ENCODE data around the gene GCHFR.

The GCHFR gene

DNA sequence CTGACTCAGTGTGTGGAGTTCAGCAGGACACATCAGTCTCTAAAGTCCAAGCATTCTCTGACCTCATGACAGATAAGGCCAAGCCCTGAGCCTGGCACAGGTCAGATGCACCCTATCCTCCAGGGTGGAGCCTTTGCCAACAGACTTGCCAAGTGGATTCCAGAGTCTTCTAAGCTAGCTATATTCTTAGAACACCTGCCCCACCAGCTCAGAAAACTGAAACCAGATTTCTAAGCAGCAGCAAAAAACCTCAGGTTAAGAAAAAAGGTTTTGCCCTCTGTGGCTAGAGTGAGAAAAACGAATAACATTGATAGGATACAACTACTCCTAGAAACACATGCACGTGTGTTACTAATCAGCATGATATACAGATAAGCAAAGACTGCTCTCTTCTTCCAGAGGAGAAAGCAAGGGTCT, 20.4 kb upstream of the GCHFR start:
- no peak for DNase-seq (ENCODE audit: extremely low spot score)
- ChIA-PET POLR2A (no interaction called here), CTCF (no interaction called here)
- no peak for TF ChIP-seq ELF4 (IDR thresholded peaks at IDR 0.05)
- no peak for TF ChIP-seq LEF1 (IDR thresholded peaks at IDR 0.05; ENCODE audit: borderline replicate concordance)
- TF ChIP-seq TARDBP (IDR thresholded peaks at IDR 0.05) = no peak
- no peak for TF ChIP-seq FOXA1 (IDR thresholded peaks at IDR 0.05)
- no peak for TF ChIP-seq HDGF (IDR thresholded peaks at IDR 0.05; ENCODE audit: borderline replicate concordance)
- TF ChIP-seq, protein P1, sequence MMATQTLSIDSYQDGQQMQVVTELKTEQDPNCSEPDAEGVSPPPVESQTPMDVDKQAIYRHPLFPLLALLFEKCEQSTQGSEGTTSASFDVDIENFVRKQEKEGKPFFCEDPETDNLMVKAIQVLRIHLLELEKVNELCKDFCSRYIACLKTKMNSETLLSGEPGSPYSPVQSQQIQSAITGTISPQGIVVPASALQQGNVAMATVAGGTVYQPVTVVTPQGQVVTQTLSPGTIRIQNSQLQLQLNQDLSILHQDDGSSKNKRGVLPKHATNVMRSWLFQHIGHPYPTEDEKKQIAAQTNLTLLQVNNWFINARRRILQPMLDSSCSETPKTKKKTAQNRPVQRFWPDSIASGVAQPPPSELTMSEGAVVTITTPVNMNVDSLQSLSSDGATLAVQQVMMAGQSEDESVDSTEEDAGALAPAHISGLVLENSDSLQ (IDR thresholded peaks at IDR 0.05) = no peak
- no peak for TF ChIP-seq BHLHE40 (IDR thresholded peaks at IDR 0.05; ENCODE audit: borderline replicate concordance)
- no peak for TF ChIP-seq SUZ12 (IDR thresholded peaks at IDR 0.05)
- no peak for TF ChIP-seq CTBP1 (IDR thresholded peaks at IDR 0.05; ENCODE audit: borderline replicate concordance)
- TF ChIP-seq FOXM1 (IDR thresholded peaks at IDR 0.05; ENCODE audit: borderline replicate concordance) = no peak
- no peak for TF ChIP-seq NFRKB (IDR thresholded peaks at IDR 0.05)
- TF ChIP-seq ARNT (IDR thresholded peaks at IDR 0.05) = no peak
- TF ChIP-seq L3MBTL2 (conservative IDR thresholded peaks at IDR 0.05) = no peak

DNA sequence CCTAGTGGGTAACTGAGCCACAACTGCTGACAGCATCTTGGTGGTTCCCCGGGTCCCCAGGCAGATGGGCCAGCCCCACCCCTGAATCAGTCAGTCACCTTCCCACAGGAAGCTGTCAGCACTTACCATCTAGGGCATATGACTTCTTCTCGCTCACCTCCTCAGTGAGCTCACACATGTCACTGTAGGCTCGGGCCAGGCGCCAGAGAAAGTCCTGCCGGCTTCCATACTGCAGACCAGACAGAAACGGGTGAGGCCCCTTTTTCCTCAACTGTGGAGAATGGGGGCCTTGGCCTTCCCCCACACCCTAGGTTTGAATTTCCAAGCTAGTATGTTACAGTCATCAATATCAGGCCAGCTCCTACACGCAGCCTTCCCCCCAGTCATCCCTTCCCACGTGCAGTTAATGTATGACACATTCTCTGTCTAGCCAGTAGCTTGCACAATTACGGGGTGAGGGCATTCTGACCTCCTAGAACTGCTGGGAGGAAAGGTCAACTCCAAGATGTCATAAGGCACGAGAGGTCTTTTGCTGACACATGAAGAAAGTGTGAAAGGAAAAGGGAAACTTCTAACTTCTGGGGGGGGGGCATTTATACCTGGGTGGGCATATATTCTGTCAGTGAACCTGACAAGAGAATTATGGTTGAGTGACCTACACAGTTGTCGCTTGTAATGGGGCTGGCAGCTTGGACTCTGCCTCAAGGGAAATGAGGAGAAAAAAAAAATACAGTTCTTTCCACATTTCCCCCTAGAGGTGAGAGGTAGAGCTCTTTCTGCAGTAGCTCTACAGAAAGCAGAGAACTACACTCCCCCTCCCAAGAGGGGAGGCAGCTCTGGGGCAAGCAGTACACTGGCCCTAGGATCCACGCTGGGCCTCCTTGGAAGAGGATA, 19.7 kb upstream of the GCHFR start:
- DNase-seq (ENCODE audit: extremely low spot score) = no peak
- ChIA-PET CTCF (interaction anchor here (1.2 kb wide), 1 partner anchor 38 kb away, joined by 4 read pairs; no protein-coding TSS in a partner anchor), POLR2A (interaction anchor here (0.6 to 0.9 kb wide), 2 partner anchors 32 to 63 kb away, joined by 3 to 4 read pairs; partner anchors contain the start of gene DNAJC17)
- TF ChIP-seq FOXA1 (IDR thresholded peaks at IDR 0.05) (no peak), LEF1 (IDR thresholded peaks at IDR 0.05; ENCODE audit: borderline replicate concordance) (no peak), CTBP1 (IDR thresholded peaks at IDR 0.05; ENCODE audit: borderline replicate concordance) (no peak), SP1 (IDR thresholded peaks at IDR 0.05) (no peak), SUZ12 (IDR thresholded peaks at IDR 0.05) (no peak)

DNA sequence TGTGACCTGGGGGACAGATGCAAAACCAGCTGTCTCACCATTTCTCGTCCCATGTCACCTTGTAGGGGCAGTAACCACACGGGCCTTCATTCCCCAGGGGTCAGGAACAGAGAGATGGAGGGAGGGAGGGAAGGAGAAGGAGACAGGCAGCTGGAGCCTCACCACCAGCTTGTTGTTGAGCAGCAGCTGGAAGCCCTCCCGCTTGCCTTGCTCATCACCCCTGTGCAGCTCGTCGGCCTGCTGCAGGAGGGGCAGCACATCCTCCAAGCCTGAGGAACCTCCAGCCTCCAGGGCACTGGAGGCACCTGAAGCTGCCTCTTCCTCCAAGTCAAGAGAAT, 19.1 kb upstream of the GCHFR start:
- DNase-seq (ENCODE audit: extremely low spot score) = no peak
- ChIA-PET CTCF (interaction anchor here (0.6 to 1.2 kb wide), 2 partner anchors 22 to 38 kb away, joined by 3 to 4 read pairs; no protein-coding TSS in a partner anchor), POLR2A (interaction anchor here (0.6 to 0.9 kb wide), 2 partner anchors 33 to 63 kb away, joined by 3 to 4 read pairs; partner anchors contain the start of gene DNAJC17)
- TF ChIP-seq SUZ12 (IDR thresholded peaks at IDR 0.05) = no peak
- TF ChIP-seq BHLHE40 (IDR thresholded peaks at IDR 0.05; ENCODE audit: borderline replicate concordance) = no peak
- no peak for TF ChIP-seq CTBP1 (IDR thresholded peaks at IDR 0.05; ENCODE audit: borderline replicate concordance)

DNA sequence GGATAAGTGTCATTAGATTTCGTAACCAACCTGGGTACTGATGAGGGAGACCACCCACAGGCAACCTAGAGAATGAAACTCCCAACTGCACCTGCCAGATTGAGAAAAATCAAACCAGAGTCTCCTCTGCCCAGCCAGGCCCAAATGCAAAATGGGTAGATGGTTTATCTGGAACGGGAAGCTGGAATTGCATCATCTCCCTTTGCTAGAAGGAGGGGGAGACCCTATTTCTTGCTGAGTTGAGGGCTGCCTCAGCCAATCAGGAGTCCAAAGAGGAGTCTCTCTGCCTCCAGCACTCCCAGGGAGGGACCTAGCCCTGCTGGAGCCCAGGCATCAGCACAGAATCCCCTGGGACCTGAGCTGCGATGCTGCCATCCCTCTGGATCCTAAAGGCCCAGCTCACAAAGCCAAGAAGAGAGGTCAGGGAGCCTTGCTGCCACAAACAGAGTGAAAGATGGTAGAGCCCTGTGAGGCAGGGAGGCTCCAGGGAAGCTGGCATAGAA, 16.9 kb upstream of the GCHFR start:
- CTCF ChIA-PET = interaction anchor here (0.6 to 1.7 kb wide), 6 partner anchors 17 to 147 kb away, joined by 3 to 10 read pairs (median 3); partner anchors contain the start of genes GCHFR and VPS18
- TF ChIP-seq SP1 (IDR thresholded peaks at IDR 0.05) = no peak
- no peak for TF ChIP-seq FOXM1 (IDR thresholded peaks at IDR 0.05; ENCODE audit: borderline replicate concordance)
- no peak for TF ChIP-seq NFRKB (IDR thresholded peaks at IDR 0.05)
- no peak for TF ChIP-seq HDGF (IDR thresholded peaks at IDR 0.05; ENCODE audit: borderline replicate concordance)
- no peak for TF ChIP-seq ARNT (IDR thresholded peaks at IDR 0.05)
- no peak for TF ChIP-seq LEF1 (IDR thresholded peaks at IDR 0.05; ENCODE audit: borderline replicate concordance)
- no peak for TF ChIP-seq BHLHE40 (IDR thresholded peaks at IDR 0.05; ENCODE audit: borderline replicate concordance)
- no peak for TF ChIP-seq ZNF384 (IDR thresholded peaks at IDR 0.05)
- TF ChIP-seq L3MBTL2 (conservative IDR thresholded peaks at IDR 0.05) = no peak
- no peak for TF ChIP-seq SUZ12 (IDR thresholded peaks at IDR 0.05)
- no peak for TF ChIP-seq ELF4 (IDR thresholded peaks at IDR 0.05)
- TF ChIP-seq, protein P1 (IDR thresholded peaks at IDR 0.05) = no peak
- no peak for TF ChIP-seq TARDBP (IDR thresholded peaks at IDR 0.05)
- no peak for DNase-seq (ENCODE audit: extremely low spot score)
- POLR2A ChIA-PET = interaction anchor here (0.8 to 1.2 kb wide), 3 partner anchors 18 to 177 kb away, joined by 3 to 4 read pairs (median 3); partner anchors contain the start of gene RHOV

DNA sequence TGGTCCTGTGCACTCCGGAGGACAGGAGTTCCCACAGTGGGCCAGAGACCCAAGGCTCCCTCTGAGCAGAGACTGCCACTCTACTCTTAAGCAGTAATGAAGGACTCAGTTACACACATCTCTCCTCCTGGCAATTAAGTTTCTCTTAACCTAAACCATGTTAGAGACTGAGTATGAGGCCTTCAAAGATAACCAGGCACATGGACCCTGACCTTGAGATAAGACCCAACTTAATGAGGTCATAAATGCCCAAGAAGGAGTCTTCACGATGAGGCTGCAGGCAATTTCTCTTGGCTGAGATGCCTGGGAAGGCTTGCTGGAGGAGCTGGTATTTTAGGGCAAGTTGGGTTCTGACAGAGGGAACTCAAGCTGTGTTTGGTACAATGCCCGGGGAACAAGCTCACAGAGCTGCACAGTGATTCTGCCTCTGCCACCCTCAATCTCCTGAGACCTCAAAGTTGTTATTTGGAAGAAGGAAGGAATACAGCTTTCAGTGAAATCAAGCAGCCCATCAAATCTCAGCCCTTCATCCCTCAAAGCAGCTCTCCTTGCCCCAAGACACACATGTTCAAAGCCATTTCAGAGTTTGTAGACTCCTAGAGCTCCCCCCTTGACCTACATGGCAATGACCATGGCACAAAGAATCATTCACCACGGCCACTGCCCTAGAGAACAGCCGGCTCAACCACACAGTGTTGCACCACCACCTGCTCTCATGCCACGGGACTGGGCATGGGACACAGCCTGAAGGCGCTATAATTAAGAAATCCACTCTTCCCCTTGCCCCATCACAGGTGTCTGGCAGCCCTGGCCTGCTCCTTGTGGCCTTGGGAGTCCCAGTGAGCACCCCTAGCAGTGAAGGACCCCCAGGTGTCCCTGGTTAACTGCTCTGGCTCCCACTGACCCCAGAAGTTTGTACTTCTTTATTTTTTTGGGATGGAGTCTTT, 15.9 kb upstream of the GCHFR start:
- no peak for DNase-seq (ENCODE audit: extremely low spot score)
- POLR2A ChIA-PET = interaction anchor here (0.8 kb wide), 1 partner anchor 17 kb away, joined by 3 read pairs; no protein-coding TSS in a partner anchor
- TF ChIP-seq FOXA1 (IDR thresholded peaks at IDR 0.05) = no peak
- CTCF ChIA-PET = interaction anchor here (1.1 to 2.4 kb wide), 3 partner anchors 34 to 113 kb away, joined by 3 to 10 read pairs (median 6); no protein-coding TSS in a partner anchor

DNA sequence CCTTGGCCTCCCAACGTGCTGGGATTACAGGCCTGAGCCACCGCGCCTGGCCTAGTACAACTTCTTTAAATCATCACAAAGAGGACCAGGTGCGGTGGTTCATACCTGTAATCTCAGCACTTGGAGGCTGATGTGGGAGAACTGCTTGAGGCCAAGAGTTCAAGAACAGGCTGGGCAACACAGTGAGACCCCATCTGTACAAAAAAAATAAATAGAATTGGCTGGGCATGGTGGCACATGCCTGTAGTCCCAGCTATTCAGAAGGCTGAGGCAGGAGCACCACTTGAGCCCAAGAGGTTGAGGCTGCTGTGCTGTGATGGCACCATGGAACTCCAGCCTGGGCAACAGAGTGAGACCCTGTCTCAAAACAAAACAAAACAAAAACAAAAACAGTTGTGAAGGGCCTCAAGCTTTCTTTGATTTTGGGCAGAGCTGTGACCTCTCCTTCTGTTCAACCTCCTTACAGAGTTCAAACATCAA, 14.7 kb upstream of the GCHFR start:
- ChIA-PET CTCF (interaction anchor here (2.4 kb wide), 1 partner anchor 109 kb away, joined by 6 read pairs; no protein-coding TSS in a partner anchor), POLR2A (no interaction called here)
- DNase-seq (ENCODE audit: extremely low spot score) = no peak
- TF ChIP-seq NFRKB (IDR thresholded peaks at IDR 0.05) (no peak), L3MBTL2 (conservative IDR thresholded peaks at IDR 0.05) (no peak), HDGF (IDR thresholded peaks at IDR 0.05; ENCODE audit: borderline replicate concordance) (no peak), SUZ12 (IDR thresholded peaks at IDR 0.05) (no peak), ELF4 (IDR thresholded peaks at IDR 0.05) (no peak), TARDBP (IDR thresholded peaks at IDR 0.05) (no peak), ZNF384 (IDR thresholded peaks at IDR 0.05) (no peak), FOXM1 (IDR thresholded peaks at IDR 0.05; ENCODE audit: borderline replicate concordance) (no peak), CTBP1 (IDR thresholded peaks at IDR 0.05; ENCODE audit: borderline replicate concordance) (no peak), FOXK2 (IDR thresholded peaks at IDR 0.05) (no peak), BHLHE40 (IDR thresholded peaks at IDR 0.05; ENCODE audit: borderline replicate concordance) (no peak), FOXA1 (IDR thresholded peaks at IDR 0.05) (no peak), LEF1 (IDR thresholded peaks at IDR 0.05; ENCODE audit: borderline replicate concordance) (no peak), ARNT (IDR thresholded peaks at IDR 0.05) (no peak), SP1 (IDR thresholded peaks at IDR 0.05) (no peak)
- TF ChIP-seq, protein P1 (IDR thresholded peaks at IDR 0.05) = no peak

Measured in HEK293T (cell line).